Raji (cell line): Measurements from ENCODE around the gene ZER1.

Experiments
- POLR2A ChIP-seq: IDR thresholded peaks from 2 replicates; pipeline ENCODE4 v1.6.1; 2011; ENCODE audit warnings: low read depth, low read length, control low read depth; ENCODE audit not compliant: insufficient read depth

ZER1 gene

GRCh38 chr9:128771745-128772519, at the start of gene ZER1:
Gene ZER1, minus strand, starts transcription at chr9:128771927. Its CDS starts 16,362 bp downstream, at chr9:128755565.
- peak; percentile 51 for TF ChIP-seq POLR2A

GRCh38 chr9:128820665-128821583, 49.2 kb upstream of the ZER1 start:
- TF ChIP-seq POLR2A: no peak

- no peak for TF ChIP-seq POLR2A
Observed at GRCh38 chr9:128819716-128820664, 48.3 kb upstream of the ZER1 start.

DNA sequence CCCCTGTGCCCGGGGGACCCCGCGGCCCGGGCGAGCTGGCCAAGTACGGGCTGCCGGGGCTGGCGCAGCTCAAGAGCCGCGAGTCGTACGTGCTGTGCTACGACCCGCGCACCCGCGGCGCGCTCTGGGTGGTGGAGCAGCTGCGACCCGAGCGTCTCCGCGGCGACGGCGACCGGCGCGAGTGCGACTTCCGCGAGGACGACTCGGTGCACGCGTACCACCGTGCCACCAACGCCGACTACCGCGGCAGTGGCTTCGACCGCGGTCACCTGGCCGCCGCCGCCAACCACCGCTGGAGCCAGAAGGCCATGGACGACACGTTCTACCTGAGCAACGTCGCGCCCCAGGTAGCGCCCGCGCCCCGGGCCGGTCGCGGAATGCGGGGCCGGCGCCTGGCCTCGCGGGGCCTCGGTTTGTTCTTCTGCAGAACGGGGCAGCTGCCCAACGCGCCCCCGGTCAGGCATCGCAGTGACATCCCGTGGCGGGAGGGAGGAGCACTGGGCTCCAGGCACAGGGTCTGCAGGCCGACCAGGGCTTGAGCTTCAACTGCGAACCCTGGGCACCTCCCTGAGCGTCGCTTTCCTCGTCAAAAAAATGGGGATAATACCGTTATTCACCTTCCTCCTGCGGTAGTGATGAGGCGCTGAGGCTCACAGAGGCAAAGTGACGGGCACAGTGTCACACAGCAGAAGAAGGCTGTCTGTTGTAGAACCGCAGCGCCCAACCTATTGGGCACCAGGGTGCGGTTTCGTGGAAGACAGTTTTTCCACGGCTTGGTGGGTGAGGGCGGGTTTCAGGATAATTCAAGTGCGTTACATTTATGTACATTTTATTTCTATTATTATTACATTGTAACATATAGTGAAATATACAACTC, 47.4 kb upstream of the ZER1 start:
- no peak for TF ChIP-seq POLR2A

DNA sequence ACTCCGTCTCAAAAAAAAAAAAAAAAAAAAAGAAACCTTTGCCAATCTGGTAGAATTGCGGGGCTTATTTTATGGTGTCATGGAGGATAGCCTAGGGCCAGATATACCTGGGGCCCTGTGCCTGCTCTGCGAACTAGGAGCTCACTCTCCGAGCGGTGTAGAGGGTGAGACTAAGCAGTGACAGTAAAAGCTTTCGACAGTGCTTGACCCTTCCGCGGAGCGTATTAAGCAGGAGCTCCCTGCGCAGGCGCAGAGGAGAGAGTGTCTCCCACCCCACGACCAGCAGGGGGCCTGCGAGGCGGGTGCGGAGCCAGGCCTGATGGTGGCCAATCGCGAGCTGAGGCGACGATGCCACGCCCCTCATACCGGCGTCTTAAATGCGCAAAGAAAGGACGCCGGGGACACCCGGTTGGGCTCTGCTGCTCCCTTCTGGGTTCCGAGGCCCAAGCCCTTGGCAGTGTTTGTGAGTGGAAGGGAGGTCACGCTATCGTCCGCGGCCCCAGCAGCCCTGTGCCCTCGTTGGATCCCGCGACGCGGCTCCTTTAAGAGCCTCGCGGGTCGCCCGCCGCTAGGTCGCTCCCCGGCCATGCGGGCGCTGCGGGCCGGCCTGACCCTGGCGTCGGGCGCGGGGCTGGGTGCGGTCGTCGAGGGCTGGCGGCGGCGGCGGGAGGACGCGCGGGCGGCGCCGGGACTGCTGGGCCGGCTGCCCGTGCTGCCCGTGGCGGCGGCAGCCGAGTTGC, 46.5 kb upstream of the ZER1 start, which contains the start of gene ENDOG:
Gene ENDOG (plus strand): TSS at position 402 of the 740 bp plus-strand sequence. CDS start 185 bp downstream, at position 587.
- peak; percentile 95 for TF ChIP-seq POLR2A

- no peak for TF ChIP-seq POLR2A
Observed at GRCh38 chr9:128810873-128811272, 39.1 kb upstream of the ZER1 start.

GRCh38 chr9:128809831-128810230, 38.1 kb upstream of the ZER1 start:
- TF ChIP-seq POLR2A: no peak

DNA sequence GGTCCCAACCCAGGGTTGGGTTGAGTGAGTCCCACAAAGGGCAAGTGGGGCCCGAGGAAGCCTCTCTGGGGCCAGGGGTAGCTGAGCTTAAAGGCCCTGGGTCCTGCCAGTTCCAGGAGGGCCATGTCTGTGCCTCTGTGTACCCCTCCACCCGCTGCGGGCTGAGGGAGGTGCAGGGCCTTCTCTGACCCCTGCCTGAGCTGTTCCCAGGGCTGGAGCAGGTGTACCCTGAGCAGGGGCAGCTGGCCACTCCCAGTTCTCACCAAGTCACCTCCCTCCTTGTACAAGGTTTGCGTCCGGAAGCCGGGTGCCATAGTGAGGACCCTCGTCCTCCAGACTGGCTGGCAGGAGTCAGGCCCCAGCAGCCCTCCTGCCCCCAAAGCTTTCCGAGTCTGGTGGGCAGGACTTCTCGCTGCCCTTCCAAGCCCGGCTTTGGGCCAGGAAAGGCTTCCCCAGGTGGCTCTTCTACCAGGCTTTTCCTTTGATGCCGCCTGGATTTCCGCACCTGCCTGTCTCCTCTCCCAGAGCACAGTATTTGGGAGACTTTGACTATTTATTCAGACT, 37.4 kb upstream of the ZER1 start:
- no peak for TF ChIP-seq POLR2A

DNA sequence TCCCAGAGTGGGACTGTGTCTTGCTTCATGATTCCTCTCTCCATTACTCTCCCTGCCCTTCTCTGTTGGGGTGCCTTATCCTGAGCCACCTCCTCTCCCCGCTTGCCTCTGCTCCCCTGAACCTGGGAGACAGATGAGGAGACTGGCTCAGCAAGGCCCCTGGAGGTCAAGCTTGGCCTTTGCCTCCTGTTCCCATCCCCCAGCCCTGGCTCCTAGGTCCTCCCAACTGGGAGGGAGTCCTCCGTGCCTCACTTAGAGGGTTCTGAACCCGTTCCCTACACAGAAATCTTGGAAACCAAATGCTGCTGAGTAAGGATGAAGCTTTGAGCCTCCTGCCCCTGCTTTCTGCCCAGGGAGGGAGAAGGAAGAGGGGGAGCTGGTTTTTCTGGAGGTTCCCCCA, 36.8 kb upstream of the ZER1 start:
- TF ChIP-seq POLR2A: no peak

DNA sequence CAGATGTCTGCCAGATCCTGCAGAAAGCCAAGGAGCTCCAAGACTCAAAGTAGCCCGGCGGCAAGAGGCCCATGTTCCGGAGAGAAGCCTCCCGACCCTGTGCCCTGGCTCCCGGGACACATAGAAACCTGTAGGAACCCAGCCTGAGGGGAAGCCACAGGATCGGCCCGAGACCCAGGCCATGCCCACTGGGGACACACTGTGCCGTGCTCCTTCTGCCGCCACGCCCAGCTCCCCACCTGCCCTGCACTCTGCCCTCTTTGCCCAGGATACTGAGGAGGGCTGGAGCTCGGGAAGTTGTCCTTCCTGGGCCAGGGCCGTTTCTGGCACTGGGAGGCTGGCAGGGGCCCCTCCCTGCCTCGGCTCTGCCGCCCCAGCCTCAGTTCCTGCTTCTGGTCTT, 36.1 kb upstream of the ZER1 start:
- no peak for TF ChIP-seq POLR2A

DNA sequence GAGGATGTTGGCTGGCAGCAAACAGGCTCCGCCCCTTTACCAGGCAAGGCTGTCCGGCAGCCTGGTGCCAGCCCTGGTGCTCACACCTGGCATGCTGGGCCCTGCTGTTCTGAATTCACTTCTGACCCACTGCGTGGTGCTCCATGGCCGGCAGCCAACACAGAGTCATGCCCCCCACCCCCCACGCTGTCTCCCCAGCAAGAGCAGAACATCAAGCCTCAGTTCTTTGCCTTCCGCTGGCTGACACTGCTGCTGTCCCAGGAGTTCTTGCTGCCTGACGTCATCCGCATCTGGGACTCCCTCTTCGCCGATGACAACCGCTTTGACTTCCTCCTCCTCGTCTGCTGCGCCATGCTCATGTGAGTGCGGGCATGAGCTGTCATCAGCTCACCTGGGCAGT, 33.9 kb upstream of the ZER1 start:
- TF ChIP-seq POLR2A: no peak

DNA sequence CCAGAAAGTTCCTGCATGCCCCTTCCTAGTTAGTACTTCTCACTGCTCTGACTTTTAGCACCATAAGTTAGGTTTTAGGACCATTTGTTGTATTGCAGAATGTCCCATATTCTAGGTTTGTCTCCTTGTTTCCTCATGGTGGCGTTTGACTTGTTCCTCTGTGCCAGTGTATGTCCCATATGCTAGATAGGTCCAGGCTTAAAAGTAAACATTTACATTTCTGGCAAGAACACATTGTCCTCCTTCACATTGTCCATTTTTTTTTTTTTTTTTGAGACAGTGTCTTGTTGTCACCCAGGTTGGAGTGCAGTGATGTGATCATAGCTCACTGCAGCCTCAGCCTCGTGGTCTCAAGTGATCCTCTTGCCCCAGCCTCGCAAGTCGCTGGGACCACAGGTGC, 30.8 kb upstream of the ZER1 start:
- no peak for TF ChIP-seq POLR2A

- TF ChIP-seq POLR2A: no peak
Observed at GRCh38 chr9:128800061-128800460, 28.3 kb upstream of the ZER1 start.
